Adipocyte (in vitro differentiated cells): ENCODE results near the gene SLC9A8.

ENCODE experiments used
- DNase-seq: peaks from one replicate; pipeline ENCODE4 v3.0.0-alpha.2; 2015; ENCODE audit warnings: low read depth
- H3K27me3 ChIP-seq: replicated peaks from 2 replicates; pipeline ENCODE4 v1.7.0; 2013; ENCODE audit warnings: mild to moderate bottlenecking, low read length, moderate library complexity; ENCODE audit not compliant: control insufficient read depth, insufficient read depth
- H3K36me3 ChIP-seq: 2 replicates; pipeline ENCODE4 v1.7.0; 2013; ENCODE audit warnings: low read length, mild to moderate bottlenecking, moderate library complexity; ENCODE audit not compliant: control insufficient read depth, insufficient read depth, severe bottlenecking
- H3K4me1 ChIP-seq: 2 replicates; pipeline ENCODE4 v1.7.0; 2013; ENCODE audit warnings: mild to moderate bottlenecking, low read length, moderate library complexity; ENCODE audit not compliant: control insufficient read depth, insufficient read depth
- H3K4me3 ChIP-seq: 2 replicates; pipeline ENCODE4 v1.7.0; 2013; ENCODE audit warnings: mild to moderate bottlenecking, low read length, moderate library complexity
- H3K9ac ChIP-seq: 2 replicates; pipeline ENCODE4 v1.7.0; 2013; ENCODE audit warnings: mild to moderate bottlenecking, low read length, moderate library complexity
- H3K9me3 ChIP-seq: 2 replicates; pipeline ENCODE4 v1.7.0; 2013; ENCODE audit warnings: mild to moderate bottlenecking, low read length, moderate library complexity; ENCODE audit not compliant: control insufficient read depth

The SLC9A8 gene

GRCh38 chr20:49906101-49906604, 93.5 kb downstream of the SLC9A8 start:
- peaks cover 41% of the 10 kb centered on the region for H3K36me3 ChIP-seq
- DNase-seq = no peak

GRCh38 chr20:49906615-49907154, 94.1 kb downstream of the SLC9A8 start:
- no peak overlapping the region for H3K4me3 ChIP-seq
- peaks cover 41% of the 10 kb centered on the region for H3K36me3 ChIP-seq
- no peak for DNase-seq
- H3K9ac ChIP-seq = no peak overlapping the region
- no peaks in the 10 kb centered on the region for H3K4me1 ChIP-seq
- H3K27me3 ChIP-seq = no peaks in the 10 kb centered on the region
- no peaks in the 10 kb centered on the region for H3K9me3 ChIP-seq

More at GRCh38 chr20:49906101-49906604, 93.5 kb downstream of the SLC9A8 start:
- Histone ChIP-seq H3K4me1 (no peaks in the 10 kb centered on the region), H3K9me3 (no peaks in the 10 kb centered on the region), H3K27me3 (no peaks in the 10 kb centered on the region), H3K9ac (no peak overlapping the region), H3K4me3 (no peak overlapping the region)

GRCh38 chr20:49907405-49908257, 95.0 kb downstream of the SLC9A8 start:
- H3K9me3 ChIP-seq = no peaks in the 10 kb centered on the region
- H3K36me3 ChIP-seq = peaks cover 41% of the 10 kb centered on the region
- no peak overlapping the region for H3K9ac ChIP-seq
- H3K4me3 ChIP-seq = no peak overlapping the region
- H3K27me3 ChIP-seq = no peaks in the 10 kb centered on the region
- no peaks in the 10 kb centered on the region for H3K4me1 ChIP-seq
- no peak for DNase-seq

- no peaks in the 10 kb centered on the region for H3K9me3 ChIP-seq
- peaks cover 41% of the 10 kb centered on the region for H3K36me3 ChIP-seq
- no peaks in the 10 kb centered on the region for H3K27me3 ChIP-seq
Observed at GRCh38 chr20:49908258-49908565, 95.6 kb downstream of the SLC9A8 start.

GRCh38 chr20:49909499-49910339, 97.1 kb downstream of the SLC9A8 start:
- no peak overlapping the region for H3K9ac ChIP-seq
- no peak overlapping the region for H3K4me3 ChIP-seq
- H3K9me3 ChIP-seq = no peaks in the 10 kb centered on the region
- no peak for DNase-seq
- H3K4me1 ChIP-seq = peaks cover 15% of the 10 kb centered on the region
- H3K36me3 ChIP-seq = peaks cover 33% of the 10 kb centered on the region
- no peaks in the 10 kb centered on the region for H3K27me3 ChIP-seq

More at GRCh38 chr20:49908258-49908565, 95.6 kb downstream of the SLC9A8 start:
- H3K4me3 ChIP-seq = no peak overlapping the region
- H3K9ac ChIP-seq = no peak overlapping the region
- no peak for DNase-seq
- H3K4me1 ChIP-seq = peaks cover under 1% of the 10 kb centered on the region

- Histone ChIP-seq H3K9me3 (no peaks in the 10 kb centered on the region), H3K27me3 (no peaks in the 10 kb centered on the region), H3K36me3 (peaks cover 27% of the 10 kb centered on the region), H3K4me1 (peaks cover 16% of the 10 kb centered on the region), H3K4me3 (no peak overlapping the region), H3K9ac (no peak overlapping the region)
- no peak for DNase-seq
Observed at GRCh38 chr20:49910340-49910706, 97.7 kb downstream of the SLC9A8 start.

GRCh38 chr20:49913399-49914047, 100.9 kb downstream of the SLC9A8 start:
- H3K27me3 ChIP-seq = no peaks in the 10 kb centered on the region
- peaks cover 21% of the 10 kb centered on the region for H3K4me1 ChIP-seq
- peaks cover 3% of the 10 kb centered on the region for H3K36me3 ChIP-seq
- H3K9ac ChIP-seq = no peak overlapping the region
- no peaks in the 10 kb centered on the region for H3K9me3 ChIP-seq
- H3K4me3 ChIP-seq = peak overlapping the region; percentile 96
- no peak for DNase-seq

- H3K9me3 ChIP-seq = no peaks in the 10 kb centered on the region
- DNase-seq = peak; percentile 56
- H3K27me3 ChIP-seq = no peaks in the 10 kb centered on the region
Observed at GRCh38 chr20:49914310-49915117, 101.9 kb downstream of the SLC9A8 start.

GRCh38 chr20:49915118-49915379, 102.4 kb downstream of the SLC9A8 start:
- no peak for DNase-seq
- Histone ChIP-seq H3K4me3 (peak overlapping the region; percentile 96), H3K9me3 (no peaks in the 10 kb centered on the region), H3K36me3 (no peaks in the 10 kb centered on the region), H3K9ac (peak overlapping the region; percentile 100), H3K27me3 (no peaks in the 10 kb centered on the region), H3K4me1 (peaks cover 21% of the 10 kb centered on the region)

More at GRCh38 chr20:49914310-49915117, 101.9 kb downstream of the SLC9A8 start:
- peak overlapping the region; percentile 100 for H3K9ac ChIP-seq
- peak overlapping the region; percentile 96 for H3K4me3 ChIP-seq
- H3K4me1 ChIP-seq = peaks cover 21% of the 10 kb centered on the region
- no peaks in the 10 kb centered on the region for H3K36me3 ChIP-seq

GRCh38 chr20:49915380-49916145, 102.9 kb downstream of the SLC9A8 start, which contains the start of gene SPATA2:
SPATA2 (minus strand) TSS chr20:49915529; CDS start chr20:49908490, 7,039 bp downstream.
- Histone ChIP-seq H3K27me3 (no peaks in the 10 kb centered on the region), H3K36me3 (no peaks in the 10 kb centered on the region), H3K9me3 (no peaks in the 10 kb centered on the region), H3K4me1 (peaks cover 21% of the 10 kb centered on the region), H3K9ac (peak within 1 kb of the TSS; percentile 100), H3K4me3 (peak within 1 kb of the TSS; percentile 96)
- peak; percentile 99 for DNase-seq
